T follicular helper cell (primary cell): ENCODE measurements around the gene DGKK.

Source experiments
- DNase-seq: peaks from one replicate; pipeline ENCODE4 v3.0.0-alpha.2; 2020; ENCODE audit warnings: low read depth
- total RNA-seq, 2 experiments: gene quantifications; one replicate each; lab custom pipeline; 2026; lab: John Stamatoyannopoulos, UW

The DGKK gene, protein sequence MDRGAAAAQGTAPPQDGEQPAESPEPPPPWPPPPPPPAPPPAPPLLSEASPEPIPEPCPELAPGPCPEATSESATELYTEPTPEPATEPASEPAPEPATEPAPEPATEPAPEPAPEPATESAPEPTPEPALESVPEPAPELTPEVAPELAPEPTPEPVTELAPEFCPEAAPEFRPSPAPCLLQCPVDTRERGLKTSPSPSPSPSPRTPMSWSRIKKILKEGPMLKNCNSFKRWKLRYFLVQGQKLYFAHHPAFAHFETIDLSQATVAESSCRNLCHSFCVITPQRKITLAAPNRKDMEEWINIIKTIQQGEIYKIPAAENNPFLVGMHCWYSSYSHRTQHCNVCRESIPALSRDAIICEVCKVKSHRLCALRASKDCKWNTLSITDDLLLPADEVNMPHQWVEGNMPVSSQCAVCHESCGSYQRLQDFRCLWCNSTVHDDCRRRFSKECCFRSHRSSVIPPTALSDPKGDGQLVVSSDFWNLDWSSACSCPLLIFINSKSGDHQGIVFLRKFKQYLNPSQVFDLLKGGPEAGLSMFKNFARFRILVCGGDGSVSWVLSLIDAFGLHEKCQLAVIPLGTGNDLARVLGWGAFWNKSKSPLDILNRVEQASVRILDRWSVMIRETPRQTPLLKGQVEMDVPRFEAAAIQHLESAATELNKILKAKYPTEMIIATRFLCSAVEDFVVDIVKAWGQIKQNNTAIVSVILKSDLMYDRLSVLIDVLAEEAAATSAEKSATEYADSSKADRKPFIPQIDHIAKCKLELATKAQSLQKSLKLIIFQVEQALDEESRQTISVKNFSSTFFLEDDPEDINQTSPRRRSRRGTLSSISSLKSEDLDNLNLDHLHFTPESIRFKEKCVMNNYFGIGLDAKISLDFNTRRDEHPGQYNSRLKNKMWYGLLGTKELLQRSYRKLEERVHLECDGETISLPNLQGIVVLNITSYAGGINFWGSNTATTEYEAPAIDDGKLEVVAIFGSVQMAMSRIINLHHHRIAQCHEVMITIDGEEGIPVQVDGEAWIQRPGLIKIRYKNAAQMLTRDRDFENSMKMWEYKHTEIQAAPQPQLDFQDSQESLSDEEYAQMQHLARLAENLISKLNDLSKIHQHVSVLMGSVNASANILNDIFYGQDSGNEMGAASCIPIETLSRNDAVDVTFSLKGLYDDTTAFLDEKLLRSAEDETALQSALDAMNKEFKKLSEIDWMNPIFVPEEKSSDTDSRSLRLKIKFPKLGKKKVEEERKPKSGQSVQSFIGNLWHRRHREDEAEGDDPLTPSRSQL
- total RNA-seq = 0 reads per million in 2 experiments

DNA sequence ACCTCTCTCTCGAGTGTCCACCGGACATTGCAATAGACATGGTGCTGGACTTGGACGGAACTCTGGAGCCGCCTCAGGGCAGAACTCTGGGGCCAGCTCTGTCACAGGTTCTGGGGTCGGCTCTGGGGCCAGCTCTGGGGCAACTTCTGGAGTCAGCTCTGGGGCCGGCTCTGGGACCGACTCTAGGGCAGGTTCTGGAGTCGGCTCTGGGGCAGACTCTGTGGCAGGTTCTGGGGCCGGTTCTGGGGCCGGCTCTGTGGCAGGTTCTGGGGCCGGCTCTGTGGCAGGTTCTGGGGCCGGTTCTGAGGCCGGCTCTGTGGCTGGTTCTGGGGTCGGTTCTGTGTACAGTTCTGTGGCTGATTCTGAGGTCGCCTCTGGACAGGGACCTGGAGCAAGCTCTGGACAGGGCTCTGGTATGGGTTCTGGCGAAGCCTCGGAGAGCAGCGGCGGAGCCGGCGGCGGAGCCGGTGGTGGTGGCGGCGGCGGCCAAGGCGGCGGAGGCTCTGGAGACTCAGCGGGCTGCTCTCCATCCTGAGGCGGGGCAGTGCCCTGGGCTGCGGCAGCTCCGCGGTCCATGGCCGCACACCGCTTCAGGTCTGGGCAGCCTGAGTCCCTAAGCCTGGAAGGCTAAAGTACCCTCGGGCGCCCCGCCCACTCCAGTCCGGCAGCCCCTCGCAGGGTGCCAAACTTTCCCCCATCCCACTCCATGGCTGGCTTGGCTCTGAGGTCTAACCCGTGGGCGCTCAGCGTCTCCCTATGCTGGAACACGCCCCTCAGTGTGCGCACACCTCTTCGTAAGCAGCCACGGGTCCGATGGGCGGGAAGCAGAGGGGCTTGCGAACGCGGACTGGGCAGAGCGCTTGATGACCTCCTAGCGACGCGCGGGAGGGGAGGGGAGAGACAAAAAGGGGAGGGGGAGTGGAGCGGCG, at the start of gene DGKK:
Gene DGKK (minus strand): TSS at position 723 of the 929 bp plus-strand sequence. CDS start 147 bp downstream, at position 576.
- DNase-seq = no peak

GRCh38 chrX:50514811-50515210, 44.2 kb upstream of the DGKK start:
- no peak for DNase-seq

DNA sequence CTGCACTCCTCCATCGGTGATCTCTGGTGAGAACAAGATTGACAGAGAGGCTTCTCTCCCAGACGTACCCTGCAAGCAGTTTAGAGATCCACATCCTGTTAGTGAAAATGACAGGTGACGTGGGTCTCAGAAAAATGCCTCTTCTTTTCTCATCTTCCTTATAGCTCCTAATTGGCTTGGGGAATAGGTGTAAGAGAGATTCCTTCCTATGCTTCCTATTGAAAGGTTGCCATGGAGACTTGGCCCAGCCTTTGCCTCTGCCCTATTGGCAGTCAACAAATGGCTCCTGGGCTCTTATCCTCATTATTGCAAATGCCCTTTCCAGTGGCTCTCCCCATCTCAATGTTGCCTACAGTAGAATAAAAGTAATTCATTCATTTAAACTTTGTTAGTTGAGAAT, 26.5 kb upstream of the DGKK start:
- DNase-seq = no peak

GRCh38 chrX:50495616-50496015, 25.0 kb upstream of the DGKK start:
- no peak for DNase-seq

DNA sequence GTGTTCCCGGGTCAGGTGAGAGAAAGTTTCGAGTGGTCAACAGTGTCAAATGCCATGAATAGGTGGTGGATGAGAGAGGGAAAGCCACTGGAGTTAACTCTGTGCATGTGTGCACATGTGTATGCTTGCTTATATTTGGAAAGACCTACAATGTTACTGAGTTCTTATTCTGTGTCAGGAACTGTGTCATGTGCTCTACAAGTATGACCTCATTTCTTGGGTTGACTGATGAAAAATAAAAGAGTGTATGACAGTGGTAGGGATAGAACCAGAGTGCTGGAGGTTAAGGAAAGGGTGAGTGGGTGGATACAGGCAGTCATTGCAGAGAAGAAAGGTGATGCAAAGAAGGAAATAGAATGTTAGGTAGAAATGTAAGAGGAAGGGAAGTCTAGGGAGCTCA, 22.1 kb upstream of the DGKK start:
- DNase-seq = no peak

- no peak for DNase-seq
These were observed 14.0 kb upstream of the DGKK start for GRCh38 chrX:50484662-50485061.

GRCh38 chrX:50483283-50483682, 12.7 kb upstream of the DGKK start:
- DNase-seq = no peak

DNA sequence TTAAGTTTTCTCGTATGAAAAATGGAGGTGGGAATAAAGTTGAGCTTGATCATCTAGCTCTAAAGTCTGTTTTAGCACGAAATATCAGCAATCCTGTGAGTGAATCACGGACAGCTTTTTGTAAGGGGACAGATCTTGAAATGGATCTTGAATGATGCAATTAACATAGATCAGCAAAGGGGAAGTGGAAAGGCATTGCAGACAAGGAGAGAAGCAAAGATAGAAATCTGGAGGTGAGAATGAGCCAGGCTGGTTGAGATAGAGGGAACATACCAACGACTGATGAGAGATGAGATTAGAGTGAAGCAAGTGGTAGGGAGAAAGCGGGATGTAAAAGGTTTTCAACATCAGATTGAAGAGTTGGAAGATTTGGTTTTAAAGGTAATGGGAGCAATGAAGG, 4.6 kb upstream of the DGKK start:
- DNase-seq = no peak

DNA sequence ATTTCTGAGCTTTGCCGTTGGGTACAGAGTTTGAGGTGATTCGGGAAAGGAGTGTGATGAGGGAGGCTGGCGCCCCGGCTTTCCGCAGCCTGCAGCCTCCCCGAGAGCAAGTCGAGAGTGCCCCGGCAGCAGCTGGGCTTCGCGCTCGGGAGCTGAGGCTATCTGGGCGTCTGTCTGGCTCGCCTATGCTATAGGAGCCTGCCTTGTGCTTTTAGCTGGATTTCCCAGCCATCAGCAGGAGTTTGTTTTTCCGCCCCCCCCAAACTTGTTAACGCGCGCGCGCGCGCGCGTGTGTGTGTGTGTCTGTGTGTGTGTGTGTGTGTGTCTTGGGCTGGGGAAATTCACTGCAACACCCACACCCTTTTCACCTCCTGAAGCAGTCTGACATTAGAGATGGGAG, 765 bp upstream of the DGKK start:
- no peak for DNase-seq

GRCh38 chrX:50469206-50469605, 1.4 kb downstream of the DGKK start:
- DNase-seq = no peak

DNA sequence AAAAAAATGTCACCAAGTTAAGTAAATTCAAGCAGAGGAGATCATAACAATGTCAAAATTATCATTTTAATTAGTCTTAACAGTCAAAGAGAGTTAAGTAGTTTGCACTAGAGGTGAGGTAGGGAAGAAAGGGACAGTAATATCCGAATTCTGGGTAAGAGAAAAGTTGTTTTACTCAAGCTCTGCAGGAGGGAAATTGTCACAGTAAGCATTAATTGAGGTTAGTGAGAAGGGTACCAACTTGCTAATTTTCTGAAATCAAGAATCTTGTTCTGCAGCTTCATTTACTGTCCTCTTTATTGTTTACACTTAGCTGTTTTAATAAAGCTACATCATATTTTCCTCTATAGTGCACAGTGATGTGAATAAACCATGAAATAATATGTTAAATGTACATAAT, 11.0 kb downstream of the DGKK start:
- DNase-seq = no peak

DNA sequence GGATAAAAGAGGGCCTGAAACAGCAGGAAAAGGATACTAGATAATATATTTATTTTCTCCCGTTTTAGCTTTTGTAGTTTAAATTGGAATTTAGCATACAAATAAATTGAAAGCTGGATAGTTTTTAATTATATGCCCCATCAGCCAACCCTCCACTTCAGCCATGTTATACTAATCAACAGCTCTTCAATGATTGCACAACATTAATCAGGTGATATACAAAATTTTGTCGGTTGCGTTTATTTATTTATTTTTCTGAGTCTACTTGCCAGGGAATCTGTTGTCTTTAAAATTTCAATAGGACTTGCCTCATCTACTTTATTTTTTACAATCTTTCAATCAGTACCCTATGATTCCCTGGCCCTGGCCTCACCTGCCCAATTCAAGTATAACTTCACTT, 12.1 kb downstream of the DGKK start:
- DNase-seq = no peak

GRCh38 chrX:50456712-50457484, 13.7 kb downstream of the DGKK start:
- no peak for DNase-seq

- DNase-seq = no peak
These were observed 17.8 kb downstream of the DGKK start for GRCh38 chrX:50452782-50453181.

DNA sequence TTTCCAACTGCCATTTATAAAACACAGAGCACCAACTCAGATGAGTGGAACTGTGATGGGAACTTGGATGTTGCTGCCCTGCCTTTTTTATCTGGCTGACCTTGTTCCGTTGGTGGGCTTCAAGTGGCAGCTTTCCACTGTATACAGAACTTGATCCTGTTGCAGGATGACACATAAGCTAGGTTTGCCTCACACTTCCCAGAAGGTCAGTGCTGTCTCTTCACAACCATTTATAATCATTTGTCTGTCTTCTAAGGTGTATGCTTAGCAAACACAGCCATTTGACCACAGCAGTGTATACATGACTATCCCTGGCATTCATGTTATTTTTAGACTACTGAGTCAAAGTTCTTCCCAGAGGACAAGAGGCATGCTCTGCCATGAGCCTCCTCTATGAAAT, 20.3 kb downstream of the DGKK start:
- no peak for DNase-seq

DNA sequence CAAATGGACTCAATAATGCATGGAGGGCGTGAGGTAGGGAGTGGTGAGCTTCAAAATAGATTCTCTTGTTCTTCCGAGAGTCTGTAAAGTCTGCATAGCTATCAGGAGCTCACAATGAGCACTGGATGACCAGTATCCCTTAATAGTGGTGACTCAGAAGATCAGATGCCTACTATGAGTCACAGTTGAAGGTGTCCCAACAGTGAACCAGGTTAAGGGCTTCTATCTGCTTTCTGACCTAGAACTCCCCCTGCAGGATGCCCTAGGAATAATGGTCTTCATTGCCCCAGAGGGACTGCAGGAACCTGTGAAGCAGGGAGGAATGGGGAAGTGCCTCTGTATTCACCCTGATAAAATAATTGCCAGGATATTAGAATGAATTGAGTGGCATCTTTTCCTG, 22.1 kb downstream of the DGKK start:
- DNase-seq = no peak

- no peak for DNase-seq
These were observed 23.1 kb downstream of the DGKK start for GRCh38 chrX:50447535-50447934.

- no peak for DNase-seq
These were observed 28.1 kb downstream of the DGKK start for GRCh38 chrX:50442426-50443116.

DNA sequence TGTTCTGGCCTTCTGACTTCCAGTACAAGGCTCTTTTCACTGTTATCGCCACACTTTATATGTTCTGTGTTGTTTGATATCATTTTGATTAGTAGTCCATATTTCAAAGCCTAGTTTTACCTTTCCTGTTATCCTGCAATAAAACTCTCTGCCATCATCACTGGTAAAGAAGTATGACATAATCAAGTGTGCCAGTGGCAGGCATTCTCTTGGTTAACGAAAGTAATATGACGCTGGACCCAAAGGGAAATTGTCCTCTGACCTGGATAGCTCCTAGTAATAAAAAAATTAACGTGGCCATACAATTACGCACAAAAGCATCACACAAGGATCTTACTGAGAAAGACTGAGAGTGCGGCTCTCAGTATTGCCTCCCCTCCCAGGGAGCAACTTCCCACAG, 33.8 kb downstream of the DGKK start:
- no peak for DNase-seq

- DNase-seq = no peak
These were observed 37.8 kb downstream of the DGKK start for GRCh38 chrX:50432829-50433289.
